A549 (cell line): ENCODE measurements around the gene SYNPO2. TPM values are rescaled to one million over a fixed set of nuclear protein-coding genes. Genes with fewer than 3 reads are reported as not detected.

Source experiments
- ATAC-seq, 2 experiments: fragments of 200-7000 bp in 1 of 2; fragments of >200 bp in 1 of 2; cut with Nextera tagmentation in 1 of 2; cut with Tn5 transposase in 1 of 2; 3 replicates each; pipeline versions ENCODE4 v1.8.0 to v1.9.1; 2018 to 2020; ENCODE audit warnings: mild to moderate bottlenecking in 1 of 2, moderate library complexity in 1 of 2
- CTCF ChIA-PET: fragments of 300-600 bp; sonication (Branson Sonifier 250); formaldehyde crosslinking; extraction: SDS; loops from one replicate; lab custom pipeline; 2021; ENCODE audit warnings: antibody characterized with exemption, inconsistent platforms; lab: Yijun Ruan, JAX
- POLR2A ChIA-PET: fragments of 350-600 bp; formaldehyde crosslinking; extraction: SDS; loops from one replicate; lab custom pipeline; 2021; ENCODE audit warnings: antibody characterized with exemption, inconsistent platforms; lab: Yijun Ruan, JAX
- DNase-seq, 2 experiments: peaks; one replicate each; pipeline versions ENCODE4 v3.0.0 to v3.0.0-alpha.2; 2011 to 2016; ENCODE audit warnings: low read depth in 1 of 2, low spot score in 1 of 2
- FAIRE-seq: peaks from 2 replicates; lab custom pipeline; 2011; peaks lifted over from hg19 to GRCh38; lab: Jason Lieb, UNC
- H3K27ac ChIP-seq, 2 experiments: fragments of >200 bp; sonication (Bioruptor Twin); formaldehyde crosslinking; 3 replicates each; pipeline ENCODE4 v1.5.1; 2016 to 2017
- H3K4me1 ChIP-seq: fragments of >200 bp; sonication (Bioruptor Twin); formaldehyde crosslinking; 3 replicates; pipeline ENCODE4 v1.6.1; 2016
- H3K4me2 ChIP-seq: fragments of >200 bp; sonication (Bioruptor Twin); formaldehyde crosslinking; 3 replicates; pipeline ENCODE4 v1.6.1; 2016
- H3K4me3 ChIP-seq: fragments of >200 bp; sonication (Bioruptor Twin); formaldehyde crosslinking; 3 replicates; pipeline ENCODE4 v1.5.1; 2016
- H3K9me3 ChIP-seq: fragments of >200 bp; sonication (Bioruptor Twin); formaldehyde crosslinking; 3 replicates; pipeline ENCODE4 v1.6.1; 2016
- BCL3 ChIP-seq: fragments of >200 bp; sonication (Bioruptor Twin); formaldehyde crosslinking; IDR thresholded peaks from 3 replicates; pipeline ENCODE4 v1.6.1; 2016
- BHLHE40 ChIP-seq: IDR thresholded peaks from 2 replicates; pipeline ENCODE4 v1.6.1; 2012; ENCODE audit warnings: low read depth, low read length, inconsistent platforms
- CBX2 ChIP-seq: fragments of 200-600 bp; sonication (generic); IDR thresholded peaks from 2 replicates; pipeline ENCODE4 v1.6.1; 2016; ENCODE audit warnings: low read depth, mild to moderate bottlenecking, borderline replicate concordance
- CHD2 ChIP-seq: fragments of 150-350 bp; IDR thresholded peaks from 2 replicates; pipeline ENCODE4 v1.6.1; 2014; ENCODE audit warnings: low read length; ENCODE audit not compliant: partially characterized antibody
- CTCF ChIP-seq: fragments of >200 bp; sonication (Bioruptor Twin); formaldehyde crosslinking; IDR thresholded peaks from 3 replicates; pipeline ENCODE4 v1.5.1; 2016
- EHF ChIP-seq: fragments of 250-450 bp; sonication (Bioruptor Pico); IDR thresholded peaks from 2 replicates; pipeline ENCODE4 v1.5.0; 2020; ENCODE audit warnings: mild to moderate bottlenecking
- HEYL ChIP-seq: fragments of 250-450 bp; sonication (Bioruptor Pico); IDR thresholded peaks from 2 replicates; pipeline ENCODE4 v1.8.0; 2021; ENCODE audit warnings: mild to moderate bottlenecking, moderate library complexity
- HMGXB4 ChIP-seq: fragments of 250-450 bp; sonication (Bioruptor Pico); IDR thresholded peaks from 2 replicates; pipeline ENCODE4 v1.5.0; 2021; ENCODE audit warnings: mild to moderate bottlenecking, moderate library complexity, borderline replicate concordance
- MAFK ChIP-seq: fragments of 450-650 bp; IDR thresholded peaks from 2 replicates; pipeline ENCODE4 v1.6.1; 2014; ENCODE audit not compliant: partially characterized antibody
- NFE2L2 ChIP-seq: fragments of 150-350 bp; conservative IDR thresholded peaks from 2 replicates; pipeline ENCODE4 v1.6.1; 2014; ENCODE audit warnings: low read length
- NPAS2 ChIP-seq: fragments of 250-450 bp; sonication (Bioruptor Pico); IDR thresholded peaks from 2 replicates; pipeline ENCODE4 v1.8.0; 2022; ENCODE audit warnings: mild to moderate bottlenecking, moderate library complexity, borderline replicate concordance
- PBX3 ChIP-seq: IDR thresholded peaks from 2 replicates; pipeline ENCODE4 v1.6.1; 2012
- POLR2AphosphoS2 ChIP-seq: conservative IDR thresholded peaks from 2 replicates; pipeline ENCODE4 v1.6.1; 2012; ENCODE audit warnings: low read length, improper control_type of control experiment, inconsistent platforms
- REST ChIP-seq: fragments of 200-600 bp; sonication (generic); IDR thresholded peaks from 2 replicates; pipeline ENCODE4 v1.6.1; 2016; ENCODE audit warnings: antibody characterized with exemption, mild to moderate bottlenecking, moderate library complexity
- SMC3 ChIP-seq: fragments of >200 bp; sonication (Bioruptor Twin); formaldehyde crosslinking; IDR thresholded peaks from 3 replicates; pipeline ENCODE4 v1.6.1; 2018; ENCODE audit warnings: inconsistent platforms
- TP53 ChIP-seq: fragments of 250-450 bp; sonication (Bioruptor Pico); IDR thresholded peaks from 2 replicates; pipeline ENCODE4 v1.5.0; 2021; ENCODE audit warnings: mild to moderate bottlenecking, moderate library complexity
- ZNF302 ChIP-seq: fragments of 250-450 bp; sonication (Bioruptor Pico); IDR thresholded peaks from 2 replicates; pipeline ENCODE4 v1.9.0; 2021; ENCODE audit warnings: inconsistent platforms, mild to moderate bottlenecking, moderate library complexity
- ZSCAN20 ChIP-seq: fragments of 250-450 bp; sonication (Bioruptor Pico); IDR thresholded peaks from 2 replicates; pipeline ENCODE4 v1.8.0; 2022; ENCODE audit warnings: mild to moderate bottlenecking, moderate library complexity
- WGBS: methylation state at CpG from one replicate; pipeline ENCODE4 v1.1.6; 2017; ENCODE audit errors: missing lambda C conversion rate; 5-methylcytosine and 5-hydroxymethylcytosine counted together
- polyA plus RNA-seq, 4 experiments: library from polyadenylated mRNA; depleted of rRNA in 3 of 4; stranded (reverse); fragments of >200 nt; fragmentation: RNase III in 1 of 4; extraction: RNeasy Plus Mini Kit Qiagen cat#74134 plus additional on column Dnase treatment in 1 of 4; gene quantifications; 2 replicates in 3 of 4; 3 replicates in 1 of 4; pipeline ENCODE4 v1.2.3, GENCODE V29; 2011 to 2017

Gene SYNPO2
- polyA plus RNA-seq, 2 of the 4 experiments (the other 2 are of a cell fraction), result 2.5 to 8.8 TPM

- no peak overlapping the region for H3K4me2 ChIP-seq
- TF ChIP-seq MAFK (no peak), SMC3 (no peak), CTCF (no peak), CHD2 (no peak), HMGXB4 (CRISPR knock-in tag) (no peak), NFE2L2 (no peak)
- H3K4me3 ChIP-seq, result no peak overlapping the region
These were observed 16.3 kb downstream of the SYNPO2 start for GRCh38 chr4:118904935-118905334.

GRCh38 chr4:118905566-118905965, 16.9 kb downstream of the SYNPO2 start:
- Histone ChIP-seq H3K4me2 (no peak overlapping the region), H3K9me3 (no peaks in the 10 kb centered on the region), H3K4me3 (no peak overlapping the region), H3K4me1 (no peaks in the 10 kb centered on the region), H3K27ac (no peak overlapping the region)
- FAIRE-seq, result no peak
- 29% methylated on average over 4 of the region's 4 CpGs for whole genome bisulfite sequencing
- no peak for DNase-seq
- ChIA-PET CTCF (interaction anchor here (0.6 to 1.8 kb wide), 3 partner anchors 11 to 141 kb away, joined by 3 to 5 read pairs (median 3); no protein-coding TSS in a partner anchor), POLR2A (no interaction called here)
- no peak for ATAC-seq
- TF ChIP-seq CTCF (no peak), NPAS2 (CRISPR knock-in tag) (no peak), ZNF302 (no peak)

More at GRCh38 chr4:118904935-118905334, 16.3 kb downstream of the SYNPO2 start:
- H3K4me1 ChIP-seq, result no peaks in the 10 kb centered on the region
- DNase-seq, result no peak
- CTCF ChIA-PET, result interaction anchor here (0.6 to 1.8 kb wide), 2 partner anchors 14 to 140 kb away, joined by 3 to 5 read pairs; no protein-coding TSS in a partner anchor
- POLR2A ChIA-PET, result no interaction called here
- no peaks in the 10 kb centered on the region for H3K9me3 ChIP-seq
- H3K27ac ChIP-seq, result no peak overlapping the region
- 88% methylated on average over 2 of the region's 2 CpGs for WGBS
- ATAC-seq, result no peak
- no peak for FAIRE-seq

GRCh38 chr4:118909173-118909956, 20.7 kb downstream of the SYNPO2 start:
- 56% methylated on average over 8 of the region's 8 CpGs for WGBS
- ChIA-PET POLR2A (no interaction called here), CTCF (no interaction called here)
- Histone ChIP-seq H3K27ac (no peak overlapping the region), H3K4me3 (no peak overlapping the region), H3K4me1 (no peaks in the 10 kb centered on the region), H3K9me3 (no peaks in the 10 kb centered on the region), H3K4me2 (no peak overlapping the region)
- ATAC-seq (no peak), DNase-seq (no peak), FAIRE-seq (no peak)
- TF ChIP-seq ZSCAN20 (CRISPR knock-in tag) (no peak), PBX3 (no peak), EHF (CRISPR knock-in tag) (no peak), TP53 (CRISPR knock-in tag) (no peak), CBX2 (no peak), POLR2AphosphoS2 (no peak), HEYL (CRISPR knock-in tag) (no peak), REST (no peak), BCL3 (no peak), NFE2L2 (no peak), BHLHE40 (no peak)
